ENCODE data around the gene SPATA32.
A peak's percentile ranks its signal among the peaks of the same experiment; 100 is the strongest.

GRCh38 chr17:45270828-45271418 lies 9.0 kb upstream of the SPATA32 start:
- TF ChIP-seq CTCF (IDR thresholded peaks at IDR 0.05), result peak; percentile 28 to 48 (median 46)
- TF ChIP-seq POLR2AphosphoS5 (IDR thresholded peaks at IDR 0.05), result no peak
- no peak for TF ChIP-seq POLR2A (IDR thresholded peaks at IDR 0.05)
- no peak for TF ChIP-seq EP300 (IDR thresholded peaks at IDR 0.05; ENCODE audit: low read depth)

All from transverse colon (tissue), 4 donors.